Tibial nerve (tissue), 4 donors: ENCODE data around the gene NEUROD1. TPM values are rescaled to one million over a fixed set of nuclear protein-coding genes. Genes with fewer than 3 reads are reported as not detected.

Experiments used
- DNase-seq, 2 donors: peaks; one replicate each; pipeline ENCODE4 v3.0.0-alpha.2; 2019; ENCODE audit warnings: low spot score in 2 of 2
- H3K27ac ChIP-seq, 4 donors: fragments of 200-600 bp; sonication (generic) in 3 of 4; one replicate each; pipeline ENCODE4 v1.5.1; 2017 to 2019; ENCODE audit warnings: mild to moderate bottlenecking in 1 of 4
- H3K27me3 ChIP-seq, 2 donors: fragments of 200-600 bp; sonication (generic) in 1 of 2; one replicate each; pipeline versions ENCODE4 v1.5.1 to v1.6.0; 2017 to 2019
- H3K36me3 ChIP-seq, 3 donors: fragments of 200-600 bp; sonication (generic); one replicate each; pipeline ENCODE4 v1.5.1; 2018 to 2019
- H3K4me1 ChIP-seq, 4 donors: fragments of 200-600 bp; sonication (generic) in 3 of 4; one replicate each; pipeline ENCODE4 v1.5.1; 2017 to 2019
- H3K4me3 ChIP-seq, 4 donors: fragments of 200-600 bp; sonication (generic) in 3 of 4; one replicate each; pipeline ENCODE4 v1.5.1; 2017 to 2019; ENCODE audit warnings: mild to moderate bottlenecking in 1 of 4, moderate library complexity in 1 of 4
- H3K9me3 ChIP-seq, 4 donors: fragments of 200-600 bp; sonication (generic) in 3 of 4; one replicate each; pipeline ENCODE4 v1.5.1; 2017 to 2019
- EP300 ChIP-seq, 2 donors: sonication (generic); formaldehyde crosslinking; IDR thresholded peaks; one replicate each; pipeline ENCODE4 v1.6.1; 2017; ENCODE audit warnings: antibody characterized with exemption in 2 of 2, mild to moderate bottlenecking in 1 of 2
- POLR2A ChIP-seq, 2 donors: fragments of 450-650 bp; IDR thresholded peaks; one replicate each; pipeline ENCODE4 v1.6.1; 2017; ENCODE audit warnings: antibody characterized with exemption in 2 of 2, mild to moderate bottlenecking in 2 of 2, moderate library complexity in 2 of 2
- WGBS, 2 donors: methylation state at CpG; one replicate each; pipeline ENCODE4 v1.1.5; 2018; 5-methylcytosine and 5-hydroxymethylcytosine counted together
- total RNA-seq, 4 donors: library from RNA; depleted of rRNA; stranded (reverse); fragments of >200 nt; gene quantifications; one replicate each; pipeline ENCODE4 v1.1.0, GENCODE V29; 2016
- TF ChIP-seq, protein P1 (sequence below), 5 experiments: fragments of 200-600 bp in 3 of 5; fragments of 450-650 bp in 2 of 5; sonication (generic) in 3 of 5; IDR thresholded peaks; one replicate each; pipeline ENCODE4 v1.5.1; 2016 to 2019; ENCODE audit warnings: antibody characterized with exemption in 5 of 5, mild to moderate bottlenecking in 3 of 5, moderate library complexity in 2 of 5

Gene NEUROD1
- total RNA-seq, 4 donors from 2014 or later = not detected

GRCh38 chr2:181698223-181698622, 17.9 kb upstream of the NEUROD1 start:
- no peaks in the 10 kb centered on the region for H3K9me3 ChIP-seq
- no peak overlapping the region for H3K27ac ChIP-seq
- H3K36me3 ChIP-seq = no peaks in the 10 kb centered on the region
- H3K4me1 ChIP-seq = no peaks in the 10 kb centered on the region
- 97 to 100% methylated on average over 1 of the region's 1 CpG for WGBS, 2 donors
- no peak overlapping the region for H3K4me3 ChIP-seq
- DNase-seq = no peak
- TF ChIP-seq EP300 (IDR thresholded peaks at IDR 0.05) (no peak), POLR2A (IDR thresholded peaks at IDR 0.05) (no peak)
- H3K27me3 ChIP-seq = no peaks in the 10 kb centered on the region

DNA sequence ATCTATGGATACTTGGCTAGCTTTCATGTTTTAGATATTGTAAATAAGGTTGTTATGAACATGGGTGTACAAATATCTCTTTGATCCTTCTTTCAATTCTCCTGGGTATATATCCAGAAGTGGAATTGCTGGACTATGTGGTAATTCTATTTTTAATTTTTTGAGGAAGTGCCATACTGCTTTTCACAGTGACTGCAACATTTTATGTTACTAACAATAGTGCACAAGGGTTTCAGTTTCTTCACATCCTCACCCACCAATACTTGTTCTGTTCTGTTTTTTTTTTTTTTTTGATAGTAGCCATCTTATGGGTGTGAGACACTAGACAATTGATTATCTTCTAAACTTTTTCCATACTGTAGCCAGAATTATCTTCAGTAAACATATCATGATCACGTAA, 17.3 kb upstream of the NEUROD1 start:
- Histone ChIP-seq H3K27ac (no peak overlapping the region), H3K9me3 (no peaks in the 10 kb centered on the region), H3K4me1 (no peaks in the 10 kb centered on the region), H3K4me3 (no peak overlapping the region), H3K36me3 (no peaks in the 10 kb centered on the region), H3K27me3 (no peaks in the 10 kb centered on the region)
- 85 to 89% methylated on average over 1 of the region's 1 CpG for WGBS, 2 donors
- DNase-seq = no peak
- TF ChIP-seq EP300 (IDR thresholded peaks at IDR 0.05) (no peak), POLR2A (IDR thresholded peaks at IDR 0.05) (no peak)
- TF ChIP-seq, protein P1, sequence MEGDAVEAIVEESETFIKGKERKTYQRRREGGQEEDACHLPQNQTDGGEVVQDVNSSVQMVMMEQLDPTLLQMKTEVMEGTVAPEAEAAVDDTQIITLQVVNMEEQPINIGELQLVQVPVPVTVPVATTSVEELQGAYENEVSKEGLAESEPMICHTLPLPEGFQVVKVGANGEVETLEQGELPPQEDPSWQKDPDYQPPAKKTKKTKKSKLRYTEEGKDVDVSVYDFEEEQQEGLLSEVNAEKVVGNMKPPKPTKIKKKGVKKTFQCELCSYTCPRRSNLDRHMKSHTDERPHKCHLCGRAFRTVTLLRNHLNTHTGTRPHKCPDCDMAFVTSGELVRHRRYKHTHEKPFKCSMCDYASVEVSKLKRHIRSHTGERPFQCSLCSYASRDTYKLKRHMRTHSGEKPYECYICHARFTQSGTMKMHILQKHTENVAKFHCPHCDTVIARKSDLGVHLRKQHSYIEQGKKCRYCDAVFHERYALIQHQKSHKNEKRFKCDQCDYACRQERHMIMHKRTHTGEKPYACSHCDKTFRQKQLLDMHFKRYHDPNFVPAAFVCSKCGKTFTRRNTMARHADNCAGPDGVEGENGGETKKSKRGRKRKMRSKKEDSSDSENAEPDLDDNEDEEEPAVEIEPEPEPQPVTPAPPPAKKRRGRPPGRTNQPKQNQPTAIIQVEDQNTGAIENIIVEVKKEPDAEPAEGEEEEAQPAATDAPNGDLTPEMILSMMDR (IDR thresholded peaks at IDR 0.05) = no peak

DNA sequence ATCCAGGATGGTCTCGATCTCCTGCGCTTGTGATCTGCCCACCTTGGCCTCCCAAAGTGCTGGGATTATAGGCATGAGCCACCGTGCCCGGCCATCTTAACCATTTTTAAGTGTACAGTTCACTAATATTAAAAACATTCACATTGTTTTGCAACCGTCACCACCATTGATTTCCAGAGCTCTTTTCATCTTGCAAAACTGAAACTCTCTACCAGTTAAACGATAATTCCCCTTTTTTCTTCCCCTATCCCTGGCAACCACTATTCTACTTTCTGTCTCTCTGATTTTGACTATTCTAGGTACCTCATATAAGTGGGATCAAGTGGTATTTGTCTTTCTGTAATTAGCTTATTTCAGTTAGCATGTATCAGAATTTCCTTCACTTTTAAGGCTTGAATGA, 16.8 kb upstream of the NEUROD1 start:
- Histone ChIP-seq H3K4me1 (no peaks in the 10 kb centered on the region), H3K27ac (no peak overlapping the region), H3K9me3 (no peaks in the 10 kb centered on the region), H3K4me3 (no peak overlapping the region), H3K36me3 (no peaks in the 10 kb centered on the region), H3K27me3 (no peaks in the 10 kb centered on the region)
- TF ChIP-seq POLR2A (IDR thresholded peaks at IDR 0.05) (no peak), EP300 (IDR thresholded peaks at IDR 0.05) (no peak)
- TF ChIP-seq, protein P1 (IDR thresholded peaks at IDR 0.05) = no peak
- 82 to 89% methylated on average over 6 of the region's 6 CpGs for WGBS, 2 donors
- no peak for DNase-seq

- no peaks in the 10 kb centered on the region for H3K36me3 ChIP-seq
- TF ChIP-seq POLR2A (IDR thresholded peaks at IDR 0.05) (no peak), EP300 (IDR thresholded peaks at IDR 0.05) (no peak)
- TF ChIP-seq, protein P1 (IDR thresholded peaks at IDR 0.05) = no peak
- no peaks in the 10 kb centered on the region for H3K4me1 ChIP-seq
- WGBS, 2 donors = 92 to 93% methylated on average over 17 of the region's 17 CpGs
- no peak overlapping the region for H3K27ac ChIP-seq
- H3K4me3 ChIP-seq = no peak overlapping the region
- H3K9me3 ChIP-seq = no peaks in the 10 kb centered on the region
- DNase-seq = no peak
- no peaks in the 10 kb centered on the region for H3K27me3 ChIP-seq
Measured at GRCh38 chr2:181694271-181694670, 14.0 kb upstream of the NEUROD1 start.

- H3K4me3 ChIP-seq = no peak overlapping the region
- no peak for DNase-seq
- H3K36me3 ChIP-seq = no peaks in the 10 kb centered on the region
- H3K9me3 ChIP-seq = no peaks in the 10 kb centered on the region
- WGBS, 2 donors = 89 to 92% methylated on average over 2 of the region's 2 CpGs
- H3K27me3 ChIP-seq = peaks cover 0 to 25% of the 10 kb centered on the region in 2 donors
- no peaks in the 10 kb centered on the region for H3K4me1 ChIP-seq
- no peak for TF ChIP-seq POLR2A (IDR thresholded peaks at IDR 0.05)
- TF ChIP-seq EP300 (IDR thresholded peaks at IDR 0.05) = no peak
- TF ChIP-seq, protein P1 (IDR thresholded peaks at IDR 0.05) = no peak
- no peak overlapping the region for H3K27ac ChIP-seq
Measured at GRCh38 chr2:181690860-181691259, 10.5 kb upstream of the NEUROD1 start.
